Measurements from ENCODE around the gene CCDC196.

- TF ChIP-seq SP1 (IDR thresholded peaks at IDR 0.05) (no peak), BHLHE40 (IDR thresholded peaks at IDR 0.05; ENCODE audit: borderline replicate concordance) (no peak), LEF1 (IDR thresholded peaks at IDR 0.05; ENCODE audit: borderline replicate concordance) (no peak), SUZ12 (IDR thresholded peaks at IDR 0.05) (no peak), NFRKB (IDR thresholded peaks at IDR 0.05) (no peak), FOXM1 (IDR thresholded peaks at IDR 0.05; ENCODE audit: borderline replicate concordance) (no peak), ELF4 (IDR thresholded peaks at IDR 0.05) (no peak), FOXA1 (IDR thresholded peaks at IDR 0.05) (no peak)
Observed at GRCh38 chr14:66539034-66539433, 52.9 kb downstream of the CCDC196 start.
